K562 (cell line): ENCODE measurements around the gene BLOC1S3.

Source experiments
- MEF2A ChIP-seq: IDR thresholded peaks from 2 replicates; pipeline ENCODE4 v1.6.1; 2011; ENCODE audit warnings: low read depth, mild to moderate bottlenecking, low read length, moderate library complexity; ENCODE audit not compliant: control insufficient read depth
- MNT ChIP-seq, 2 experiments: fragments of 450-650 bp; conservative IDR thresholded peaks; 2 replicates each; pipeline ENCODE4 v1.6.1; 2017; ENCODE audit warnings: mild to moderate bottlenecking in 2 of 2, moderate library complexity in 2 of 2
- MYC ChIP-seq, 2 experiments: fragments of 250-450 bp in 1 of 2; sonication (Bioruptor Pico) in 1 of 2; IDR thresholded peaks; 2 replicates each; pipeline versions ENCODE4 v1.5.1 to v1.6.1; 2012 to 2021; ENCODE audit warnings: low read depth in 2 of 2, borderline replicate concordance in 1 of 2, improper control_type of control experiment in 1 of 2, low read length in 1 of 2, mild to moderate bottlenecking in 1 of 2, moderate library complexity in 1 of 2
- RAD21 ChIP-seq, 2 experiments: fragments of 250-450 bp in 1 of 2; fragments of 450-650 bp in 1 of 2; sonication (Bioruptor Pico) in 1 of 2; formaldehyde crosslinking in 1 of 2; IDR thresholded peaks in 1 of 2; conservative IDR thresholded peaks in 1 of 2; 2 replicates each; pipeline versions ENCODE4 v1.4.0 to v1.8.0; 2020 to 2022; ENCODE audit warnings: mild to moderate bottlenecking in 2 of 2, moderate library complexity in 1 of 2
- SMARCB1 ChIP-seq: IDR thresholded peaks from 2 replicates; pipeline ENCODE4 v1.6.1; 2011; ENCODE audit warnings: improper control_type of control experiment, low read depth; ENCODE audit not compliant: insufficient read length
- SRF ChIP-seq, 2 experiments: fragments of 250-450, 450-650 bp in 1 of 2; sonication (Bioruptor Pico) in 1 of 2; sonication (generic) in 1 of 2; formaldehyde crosslinking; IDR thresholded peaks; 2 replicates each; pipeline versions ENCODE4 v1.5.0 to v1.5.1; 2020 to 2022; ENCODE audit warnings: mild to moderate bottlenecking in 1 of 2, missing genetic modification reagents in 1 of 2
- STAT5B ChIP-seq: fragments of 250-450 bp; sonication (Bioruptor Pico); IDR thresholded peaks from 2 replicates; pipeline ENCODE4 v1.8.0; 2021; ENCODE audit warnings: mild to moderate bottlenecking, inconsistent platforms
- ZNF277 ChIP-seq: fragments of 250-450 bp; sonication (Bioruptor Pico); IDR thresholded peaks from 2 replicates; pipeline ENCODE4 v1.8.0; 2022; ENCODE audit warnings: inconsistent platforms, mild to moderate bottlenecking, moderate library complexity, borderline replicate concordance
- ZNF780A ChIP-seq: fragments of 250-450 bp; sonication (Bioruptor Pico); IDR thresholded peaks from 2 replicates; pipeline ENCODE4 v1.5.0; 2021; ENCODE audit warnings: mild to moderate bottlenecking
- ZNF830 ChIP-seq: fragments of 250-450 bp; sonication (Bioruptor Pico); IDR thresholded peaks from 2 replicates; pipeline ENCODE4 v1.5.0; 2021; ENCODE audit warnings: mild to moderate bottlenecking
- TF ChIP-seq, protein P1 (sequence below): sonication (generic); formaldehyde crosslinking; IDR thresholded peaks from 2 replicates; pipeline ENCODE4 v1.8.0; 2022; ENCODE audit warnings: mild to moderate bottlenecking, missing genetic modification reagents
- TF ChIP-seq, protein P2 (sequence below), 2 experiments: IDR thresholded peaks in 1 of 2; conservative IDR thresholded peaks in 1 of 2; 2 replicates each; pipeline ENCODE4 v1.6.1; 2016; ENCODE audit warnings: low read depth in 2 of 2, mild to moderate bottlenecking in 1 of 2, missing compliant biosample characterization in 1 of 2, missing genetic modification characterization in 1 of 2, moderate library complexity in 1 of 2

GRCh38 chr19:45211751-45212381, 33.3 kb downstream of the BLOC1S3 start:
- TF ChIP-seq MEF2A: no peak
- TF ChIP-seq, protein P1, sequence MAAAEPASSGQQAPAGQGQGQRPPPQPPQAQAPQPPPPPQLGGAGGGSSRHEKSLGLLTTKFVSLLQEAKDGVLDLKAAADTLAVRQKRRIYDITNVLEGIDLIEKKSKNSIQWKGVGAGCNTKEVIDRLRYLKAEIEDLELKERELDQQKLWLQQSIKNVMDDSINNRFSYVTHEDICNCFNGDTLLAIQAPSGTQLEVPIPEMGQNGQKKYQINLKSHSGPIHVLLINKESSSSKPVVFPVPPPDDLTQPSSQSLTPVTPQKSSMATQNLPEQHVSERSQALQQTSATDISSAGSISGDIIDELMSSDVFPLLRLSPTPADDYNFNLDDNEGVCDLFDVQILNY (CRISPR knock-in tag): no peak
- no peak for TF ChIP-seq SMARCB1
- TF ChIP-seq STAT5B (CRISPR knock-in tag): no peak
- TF ChIP-seq ZNF780A: no peak
- TF ChIP-seq, protein P2, sequence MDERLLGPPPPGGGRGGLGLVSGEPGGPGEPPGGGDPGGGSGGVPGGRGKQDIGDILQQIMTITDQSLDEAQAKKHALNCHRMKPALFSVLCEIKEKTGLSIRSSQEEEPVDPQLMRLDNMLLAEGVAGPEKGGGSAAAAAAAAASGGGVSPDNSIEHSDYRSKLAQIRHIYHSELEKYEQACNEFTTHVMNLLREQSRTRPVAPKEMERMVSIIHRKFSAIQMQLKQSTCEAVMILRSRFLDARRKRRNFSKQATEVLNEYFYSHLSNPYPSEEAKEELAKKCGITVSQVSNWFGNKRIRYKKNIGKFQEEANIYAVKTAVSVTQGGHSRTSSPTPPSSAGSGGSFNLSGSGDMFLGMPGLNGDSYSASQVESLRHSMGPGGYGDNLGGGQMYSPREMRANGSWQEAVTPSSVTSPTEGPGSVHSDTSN (CRISPR knock-in tag; IDR thresholded peaks at IDR 0.05; ENCODE audit: low read depth): no peak
- TF ChIP-seq, protein P2 (tag; conservative IDR thresholded peaks at IDR 0.05; ENCODE audit: low read depth): no peak
- no peak for TF ChIP-seq SRF (CRISPR knock-in tag; IDR thresholded peaks at IDR 0.05)
- TF ChIP-seq MNT (conservative IDR thresholded peaks at IDR 0.05): no peak
- no peak for TF ChIP-seq ZNF277 (CRISPR knock-in tag)
- TF ChIP-seq RAD21 (CRISPR knock-in tag; conservative IDR thresholded peaks at IDR 0.05 in 1 of 2, IDR thresholded peaks at IDR 0.05 in 1 of 2): no peak
- no peak for TF ChIP-seq ZNF830 (CRISPR knock-in tag)
- TF ChIP-seq MYC (IDR thresholded peaks at IDR 0.05; ENCODE audit: low read depth, low read length): no peak
- TF ChIP-seq MYC (CRISPR knock-in tag; IDR thresholded peaks at IDR 0.05; ENCODE audit: borderline replicate concordance, low read depth): no peak
